HEK293T (cell line): ENCODE results near the gene GAK.

Experiments
- CTCF ChIA-PET: fragments of 350-600 bp; formaldehyde crosslinking; extraction: SDS; loops from one replicate; lab custom pipeline; 2021; ENCODE audit warnings: antibody characterized with exemption, inconsistent platforms; lab: Yijun Ruan, JAX
- POLR2A ChIA-PET: fragments of 350-600 bp; formaldehyde crosslinking; extraction: SDS; loops from one replicate; lab custom pipeline; 2020; ENCODE audit warnings: antibody characterized with exemption, inconsistent platforms; lab: Yijun Ruan, JAX
- DNase-seq: peaks from one replicate; pipeline ENCODE4 v3.0.0; 2012; ENCODE audit warnings: mixed read lengths; ENCODE audit errors: extremely low spot score
- ARNT ChIP-seq: fragments of 450-650 bp; IDR thresholded peaks from 2 replicates; pipeline ENCODE4 v1.6.1; 2017; ENCODE audit warnings: mild to moderate bottlenecking
- BHLHE40 ChIP-seq: fragments of 450-650 bp; IDR thresholded peaks from 2 replicates; pipeline ENCODE4 v1.6.1; 2016; ENCODE audit warnings: mild to moderate bottlenecking, moderate library complexity, borderline replicate concordance
- CTBP1 ChIP-seq: fragments of 450-650 bp; IDR thresholded peaks from 2 replicates; pipeline ENCODE4 v1.6.1; 2016; ENCODE audit warnings: borderline replicate concordance
- ELF4 ChIP-seq: fragments of 450-650 bp; IDR thresholded peaks from 2 replicates; pipeline ENCODE4 v1.6.1; 2017; ENCODE audit warnings: antibody characterized with exemption
- FOXA1 ChIP-seq: fragments of 450-650 bp; IDR thresholded peaks from 2 replicates; pipeline ENCODE4 v1.6.1; 2016; ENCODE audit warnings: mild to moderate bottlenecking
- FOXK2 ChIP-seq: fragments of 450-650 bp; IDR thresholded peaks from 2 replicates; pipeline ENCODE4 v1.6.1; 2016; ENCODE audit warnings: mild to moderate bottlenecking
- FOXM1 ChIP-seq: fragments of 450-650 bp; IDR thresholded peaks from 2 replicates; pipeline ENCODE4 v1.6.1; 2017; ENCODE audit warnings: mild to moderate bottlenecking, borderline replicate concordance
- HDGF ChIP-seq: fragments of 450-650 bp; IDR thresholded peaks from 2 replicates; pipeline ENCODE4 v1.6.1; 2017; ENCODE audit warnings: antibody characterized with exemption, borderline replicate concordance
- L3MBTL2 ChIP-seq: fragments of 450-650 bp; conservative IDR thresholded peaks from 2 replicates; pipeline ENCODE4 v1.6.1; 2016; ENCODE audit warnings: mild to moderate bottlenecking
- LEF1 ChIP-seq: fragments of 450-650 bp; IDR thresholded peaks from 2 replicates; pipeline ENCODE4 v1.6.1; 2017; ENCODE audit warnings: mild to moderate bottlenecking, borderline replicate concordance
- NFRKB ChIP-seq: fragments of 450-650 bp; IDR thresholded peaks from 2 replicates; pipeline ENCODE4 v1.6.1; 2016; ENCODE audit warnings: mild to moderate bottlenecking, moderate library complexity
- PKNOX1 ChIP-seq: fragments of 450-650 bp; IDR thresholded peaks from 2 replicates; pipeline ENCODE4 v1.6.1; 2016
- SP1 ChIP-seq: fragments of 450-650 bp; IDR thresholded peaks from 2 replicates; pipeline ENCODE4 v1.6.1; 2017
- SUZ12 ChIP-seq: fragments of 450-650 bp; IDR thresholded peaks from 2 replicates; pipeline ENCODE4 v1.6.1; 2016; ENCODE audit warnings: mild to moderate bottlenecking
- TARDBP ChIP-seq: fragments of 450-650 bp; IDR thresholded peaks from 2 replicates; pipeline ENCODE4 v1.6.1; 2016
- ZNF384 ChIP-seq: fragments of 450-650 bp; IDR thresholded peaks from 2 replicates; pipeline ENCODE4 v1.6.1; 2016

Gene GAK

GRCh38 chr4:960636-961350, 28.7 kb upstream of the GAK start:
- no peak for DNase-seq
- TF ChIP-seq HDGF (no peak), SP1 (no peak), FOXM1 (no peak), PKNOX1 (no peak), CTBP1 (no peak), NFRKB (no peak), TARDBP (no peak), FOXA1 (no peak), ZNF384 (no peak)
- CTCF ChIA-PET = no interaction called here
- POLR2A ChIA-PET = no interaction called here

GRCh38 chr4:960140-960635, 28.1 kb upstream of the GAK start:
- POLR2A ChIA-PET = interaction anchor here (1.3 kb wide), 1 partner anchor 27 kb away, joined by 4 read pairs; the partner anchor contains the start of gene IDUA
- TF ChIP-seq SUZ12 (no peak), ZNF384 (no peak), FOXK2 (no peak), FOXM1 (no peak), CTBP1 (no peak), BHLHE40 (no peak), PKNOX1 (no peak), ELF4 (no peak)
- CTCF ChIA-PET = no interaction called here
- DNase-seq = no peak

- DNase-seq = no peak
- ChIA-PET CTCF (no interaction called here), POLR2A (interaction anchor here (1.3 kb wide), 1 partner anchor 28 kb away, joined by 4 read pairs; the partner anchor contains the start of gene IDUA)
- TF ChIP-seq CTBP1 = no peak
- no peak for TF ChIP-seq HDGF
- no peak for TF ChIP-seq ARNT
- no peak for TF ChIP-seq FOXA1
- no peak for TF ChIP-seq FOXK2
These were observed 27.4 kb upstream of the GAK start for GRCh38 chr4:959338-960139.

GRCh38 chr4:958696-959337, 26.7 kb upstream of the GAK start:
- no peak for DNase-seq
- TF ChIP-seq NFRKB (no peak), L3MBTL2 (no peak), SUZ12 (no peak), FOXA1 (no peak)
- CTCF ChIA-PET = no interaction called here
- POLR2A ChIA-PET = interaction anchor here (1.3 kb wide), 1 partner anchor 28 kb away, joined by 4 read pairs; the partner anchor contains the start of gene IDUA

- DNase-seq = no peak
- ChIA-PET CTCF (no interaction called here), POLR2A (no interaction called here)
- no peak for TF ChIP-seq FOXA1
- no peak for TF ChIP-seq HDGF
- TF ChIP-seq ARNT = no peak
These were observed 26.2 kb upstream of the GAK start for GRCh38 chr4:958314-958665.

GRCh38 chr4:957581-958313, 25.6 kb upstream of the GAK start:
- ChIA-PET POLR2A (no interaction called here), CTCF (no interaction called here)
- TF ChIP-seq L3MBTL2 = no peak
- no peak for TF ChIP-seq FOXM1
- TF ChIP-seq ELF4 = no peak
- no peak for TF ChIP-seq TARDBP
- TF ChIP-seq ZNF384 = no peak
- no peak for TF ChIP-seq FOXA1
- TF ChIP-seq HDGF = no peak
- no peak for TF ChIP-seq SUZ12
- DNase-seq = no peak

GRCh38 chr4:957231-957580, 25.1 kb upstream of the GAK start:
- TF ChIP-seq FOXA1 = no peak
- TF ChIP-seq BHLHE40 = no peak
- TF ChIP-seq ARNT = no peak
- TF ChIP-seq FOXM1 = no peak
- no peak for TF ChIP-seq HDGF
- TF ChIP-seq LEF1 = no peak
- TF ChIP-seq TARDBP = no peak
- no peak for TF ChIP-seq SUZ12
- no peak for TF ChIP-seq NFRKB
- TF ChIP-seq ZNF384 = no peak
- no peak for TF ChIP-seq SP1
- no peak for TF ChIP-seq L3MBTL2
- no peak for TF ChIP-seq FOXK2
- no peak for TF ChIP-seq ELF4
- no peak for TF ChIP-seq PKNOX1
- DNase-seq = no peak
- POLR2A ChIA-PET = no interaction called here
- CTCF ChIA-PET = no interaction called here
